Left ventricle myocardium superior (tissue), 1 donor: ENCODE data around the gene PGR. TPM values are rescaled to one million over a fixed set of nuclear protein-coding genes. Genes with fewer than 3 reads are reported as not detected.

Experiments
- ATAC-seq: fragments of 200-7000 bp; cut with Tn5 transposase; one replicate; pipeline ENCODE4 v1.9.1; 2020; ENCODE audit warnings: mild to moderate bottlenecking, moderate library complexity
- DNase-seq: peaks from one replicate; pipeline ENCODE4 v3.0.0-alpha.2; 2020
- intact Hi-C: fragments of 100-400 bp; cut with micrococcal nuclease; formaldehyde crosslinking; loops from one replicate; pipeline ENCODE4 v1.11.0; 2022
- total RNA-seq: library from RNA; stranded (reverse); fragmentation: NEBNext Ultra II Directional; extraction: Animal tissue kit (Norgen Biotek cat#: 25700); gene quantifications from one replicate; pipeline ENCODE4 v1.2.1, GENCODE V29; 2021
- donor health status: DM: no; HTN: yes; CAD: no; lungs with severe emphysema.

PGR gene
- total RNA-seq, 1 donor from 2014 or later, result 8.2 TPM

GRCh38 chr11:101091781-101092180 is 37.8 kb downstream of the PGR start:
- DNase-seq, result no peak
- intact Hi-C loops, result no loop called here
- no peak for ATAC-seq

- peak; percentile 66 for ATAC-seq
- no peak for DNase-seq
- intact Hi-C loops, result no loop called here
Observed at GRCh38 chr11:101090679-101091270, 38.8 kb downstream of the PGR start.

GRCh38 chr11:101083335-101083734 is 46.3 kb downstream of the PGR start:
- intact Hi-C loops, result no loop called here
- DNase-seq (no peak), ATAC-seq (no peak)

GRCh38 chr11:101082813-101083212 is 46.8 kb downstream of the PGR start:
- ATAC-seq (no peak), DNase-seq (no peak)
- intact Hi-C loops, result no loop called here

- no peak for DNase-seq
- ATAC-seq, result no peak
- intact Hi-C loops, result no loop called here
Observed at GRCh38 chr11:101063706-101064105, 65.9 kb downstream of the PGR start.

DNA sequence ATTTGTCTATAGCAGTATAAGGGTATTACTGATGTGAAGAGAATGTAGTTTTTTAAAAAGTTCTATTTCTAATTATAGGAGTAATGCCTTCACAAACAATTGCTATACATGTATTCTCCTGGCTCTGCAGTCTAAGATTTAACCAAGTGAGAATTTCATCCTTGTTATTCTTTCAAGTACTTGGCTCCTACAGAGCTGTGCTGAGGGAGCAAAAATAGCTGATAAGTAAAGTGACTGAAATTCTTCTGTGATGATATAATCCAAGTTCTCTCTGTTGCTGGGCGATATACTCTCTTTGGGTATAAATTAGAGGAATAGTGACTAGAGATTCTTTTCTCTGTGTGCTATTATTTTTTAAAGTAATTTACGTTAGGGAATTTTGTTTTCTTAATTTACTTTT is 68.0 kb downstream of the PGR start:
- DNase-seq (no peak), ATAC-seq (peak; percentile 91)
- intact Hi-C loops, result no loop called here

DNA sequence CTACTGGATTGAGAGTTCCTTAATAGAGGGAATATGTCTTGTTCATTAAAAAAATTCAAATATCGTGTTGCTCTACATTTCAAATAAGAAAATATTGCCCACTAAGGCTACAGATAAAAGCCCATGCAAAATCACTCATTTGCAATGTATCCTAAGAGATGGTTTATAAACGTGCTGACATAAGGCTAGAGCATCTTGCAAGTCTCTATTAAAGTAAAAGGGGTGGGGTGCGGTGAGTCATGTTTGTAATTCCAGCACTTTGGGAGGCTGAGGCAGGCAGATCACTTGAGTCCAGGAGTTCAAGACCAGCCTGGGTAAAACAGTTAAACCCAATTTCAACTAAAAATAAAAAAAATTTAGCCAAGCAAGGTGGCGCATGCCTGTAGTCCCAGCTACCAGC is 70.3 kb downstream of the PGR start:
- no peak for DNase-seq
- no peak for ATAC-seq
- intact Hi-C loops, result no loop called here

DNA sequence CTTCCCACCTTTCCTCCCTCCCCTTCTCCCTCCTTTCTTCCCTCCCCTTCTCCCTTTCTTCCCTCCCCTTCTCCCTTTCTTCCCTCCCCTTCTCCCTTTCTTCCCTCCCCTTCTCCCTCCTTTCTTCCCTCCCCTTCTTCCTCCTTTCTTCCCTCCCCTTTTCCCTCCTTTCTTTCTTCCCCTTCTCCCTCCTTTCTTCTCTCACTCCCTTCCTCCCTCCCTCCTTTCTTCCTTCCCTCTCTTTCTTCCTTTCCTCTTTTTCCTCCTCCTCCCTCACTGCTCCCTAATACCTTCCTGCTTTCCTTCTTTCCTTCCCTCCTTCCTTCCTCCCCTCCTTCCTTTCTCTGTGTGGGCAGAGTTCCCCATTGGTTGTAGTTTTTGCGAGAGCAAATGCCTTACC is 76.1 kb downstream of the PGR start:
- intact Hi-C loops, result no loop called here
- DNase-seq (no peak), ATAC-seq (no peak)

DNA sequence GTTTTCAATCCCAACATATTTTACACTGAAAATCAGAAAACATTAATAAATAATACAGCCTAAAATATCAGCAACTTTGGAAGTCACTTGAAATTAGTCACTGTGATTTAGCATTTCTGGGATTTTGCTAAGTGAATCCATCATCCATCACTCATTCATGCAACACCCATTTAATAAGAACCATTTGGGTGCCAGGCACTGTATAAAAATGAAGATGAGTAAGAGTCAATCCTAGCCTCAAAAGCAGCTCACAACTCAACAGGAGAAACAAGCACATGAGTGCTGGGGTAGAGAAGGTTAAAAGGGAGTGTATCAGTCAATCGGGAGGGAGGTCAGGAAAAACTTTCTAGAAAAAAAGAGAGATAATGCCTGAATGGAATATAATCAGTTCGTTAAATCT is 77.9 kb downstream of the PGR start:
- ATAC-seq (no peak), DNase-seq (no peak)
- intact Hi-C loops, result no loop called here

- DNase-seq (no peak), ATAC-seq (no peak)
- intact Hi-C loops, result no loop called here
Observed at GRCh38 chr11:101049813-101050212, 79.8 kb downstream of the PGR start.

DNA sequence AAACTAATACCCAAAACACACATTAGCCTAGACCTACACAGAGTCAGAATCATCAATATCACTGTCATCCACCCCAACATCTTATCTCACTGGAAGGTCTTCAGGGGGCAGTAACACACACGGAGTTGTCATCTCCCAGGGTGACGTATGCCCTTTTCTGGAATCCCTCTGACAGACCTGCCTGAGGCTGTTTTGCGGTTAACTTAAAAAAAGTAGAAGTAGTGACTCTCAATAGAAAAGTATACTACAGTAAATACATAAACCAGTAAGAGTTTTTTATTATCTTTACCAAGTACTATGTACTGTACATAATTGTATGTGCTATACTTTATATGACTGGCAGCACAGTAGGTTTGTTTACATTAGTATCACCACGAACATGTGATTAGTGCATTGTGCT is 80.5 kb downstream of the PGR start:
- no peak for DNase-seq
- intact Hi-C loops, result no loop called here

GRCh38 chr11:101048479-101048878 is 81.1 kb downstream of the PGR start:
- DNase-seq, result no peak
- no peak for ATAC-seq
- intact Hi-C loops, result no loop called here

More for the DNA sequence above, 80.5 kb downstream of the PGR start:
- no peak for ATAC-seq

DNA sequence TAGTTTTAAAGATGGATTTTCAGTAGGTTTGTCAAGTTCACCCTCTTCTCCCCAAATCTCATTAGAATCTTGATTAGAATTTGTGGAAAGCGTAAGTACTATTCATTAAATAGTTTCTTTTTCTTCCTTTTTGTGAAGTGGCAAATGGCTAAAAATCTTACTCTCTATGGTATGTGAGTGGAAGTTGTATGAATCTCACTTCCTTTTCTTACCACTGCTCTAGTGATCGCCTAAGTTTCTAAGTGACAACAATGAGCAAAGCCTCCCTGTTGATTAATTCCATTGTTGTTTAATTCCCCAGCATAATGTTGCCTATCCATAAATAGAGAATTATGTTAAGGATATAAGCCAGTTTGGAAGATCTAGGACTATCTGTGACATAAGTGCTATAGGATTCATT is 82.7 kb downstream of the PGR start:
- DNase-seq, result no peak
- ATAC-seq, result no peak
- intact Hi-C loops, result no loop called here

GRCh38 chr11:101045415-101045814 is 84.2 kb downstream of the PGR start:
- intact Hi-C loops, result no loop called here
- DNase-seq (no peak), ATAC-seq (no peak)

GRCh38 chr11:101043940-101044339 is 85.7 kb downstream of the PGR start:
- ATAC-seq (no peak), DNase-seq (no peak)
- intact Hi-C loops, result no loop called here

- ATAC-seq (peak; percentile 61), DNase-seq (no peak)
- intact Hi-C loops, result loop anchor here (10.0 kb wide), 1 partner anchor 89 kb away; the partner anchor contains the start of gene PGR
Observed at GRCh38 chr11:101035872-101036271, 93.7 kb downstream of the PGR start.

DNA sequence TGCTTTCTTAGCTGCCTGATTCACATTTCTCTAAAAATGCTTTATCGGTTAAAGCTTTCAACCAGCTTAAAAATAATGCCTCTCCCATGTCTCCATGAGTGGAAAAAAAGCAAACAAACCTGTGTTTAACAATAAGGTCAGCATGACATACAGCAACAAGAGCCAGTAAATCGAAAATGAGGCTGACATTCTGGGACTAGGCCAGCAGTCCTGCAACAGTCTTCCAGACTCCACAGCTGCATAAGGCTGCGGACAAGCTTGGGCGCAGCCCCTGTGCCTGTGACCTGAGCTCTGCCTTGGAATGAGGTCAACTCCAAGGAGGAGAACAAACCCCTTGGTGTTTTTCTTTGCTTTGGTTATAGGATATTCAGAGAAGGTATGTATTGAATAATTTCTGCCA is 95.5 kb downstream of the PGR start:
- DNase-seq, result peak; percentile 70
- intact Hi-C loops, result loop anchor here (10.0 kb wide), 1 partner anchor 91 kb away; the partner anchor contains the start of gene PGR
- peak; percentile 96 for ATAC-seq

DNA sequence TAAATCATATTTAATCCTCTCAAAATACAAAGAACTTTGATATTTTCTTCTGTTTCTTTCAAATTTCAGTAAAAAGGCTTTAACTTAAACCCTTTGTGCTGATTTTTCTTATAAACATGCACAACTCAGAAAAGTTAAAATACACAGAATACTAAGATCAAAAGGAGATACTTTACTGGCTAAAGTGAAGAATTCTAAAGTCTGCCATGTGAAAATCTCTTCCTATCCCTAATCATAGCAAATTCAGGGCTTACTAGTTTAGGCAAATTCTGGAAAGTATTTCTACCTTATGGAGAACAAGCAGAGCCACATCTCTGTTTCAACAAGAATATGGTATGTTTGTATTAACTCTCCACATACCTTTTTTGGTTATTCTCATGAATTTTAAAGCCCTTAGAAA is 96.6 kb downstream of the PGR start:
- no peak for DNase-seq
- intact Hi-C loops, result loop anchor here (10.0 kb wide), 1 partner anchor 92 kb away; the partner anchor contains the start of gene PGR
- ATAC-seq, result no peak

- DNase-seq (no peak), ATAC-seq (no peak)
- intact Hi-C loops, result loop anchor here (10.0 kb wide), 1 partner anchor 93 kb away; the partner anchor contains the start of gene PGR
Observed at GRCh38 chr11:101031713-101032112, 97.9 kb downstream of the PGR start.

- DNase-seq (no peak), ATAC-seq (no peak)
- intact Hi-C loops, result loop anchor here (10.0 kb wide), 1 partner anchor 94 kb away; the partner anchor contains the start of gene PGR
Observed at GRCh38 chr11:101030692-101031091, 98.9 kb downstream of the PGR start.

GRCh38 chr11:101030015-101030414 is 99.6 kb downstream of the PGR start:
- intact Hi-C loops, result loop anchor here (10.0 kb wide), 1 partner anchor 95 kb away; the partner anchor contains the start of gene PGR
- DNase-seq (no peak), ATAC-seq (no peak)
